GM12892 (cell line): ENCODE measurements around the gene MAP3K10.

Experiments
- POLR2A ChIP-seq: IDR thresholded peaks from 2 replicates; pipeline ENCODE4 v1.6.1; 2011; ENCODE audit warnings: low read depth, low read length, control low read depth
- POLR2AphosphoS5 ChIP-seq: IDR thresholded peaks from 2 replicates; pipeline ENCODE4 v1.6.1; 2011; ENCODE audit warnings: low read depth, low read length, control low read depth
- TAF1 ChIP-seq: IDR thresholded peaks from 2 replicates; pipeline ENCODE4 v1.6.1; 2011; ENCODE audit warnings: low read depth, mild to moderate bottlenecking, control low read depth, low read length, borderline replicate concordance

GRCh38 chr19:40224342-40225150 is 33.3 kb downstream of the MAP3K10 start:
- no peak for TF ChIP-seq POLR2AphosphoS5
- no peak for TF ChIP-seq POLR2A
- no peak for TF ChIP-seq TAF1
